ENCODE results near the gene DNMT3A. TPM values are rescaled to one million over a fixed set of nuclear protein-coding genes. Genes with fewer than 3 reads are reported as not detected.

The DNMT3A gene
- total RNA-seq, 4 donors from 2014 or later = 16.1 to 33.7 (median 21.0) TPM

- H3K36me3 ChIP-seq = no peaks in the 10 kb centered on the region
- DNase-seq = no peak
- H3K4me1 ChIP-seq = peaks cover 13 to 32% (median 18%) of the 10 kb centered on the region in 4 donors
- 87% methylated on average over 7 of the region's 7 CpGs; no CpG with 5 or more reads in 1 of the 2 donors for WGBS, 2 donors (ENCODE audit: low coverage in 1 of 2)
- in situ Hi-C loops (cut with MboI; ENCODE audit: low pct_ligation_motif_present in 1 of 4, low pct_unique_long_range_greater_than_20kb in 1 of 4, low sequenced_read_pairs in 3 of 4) = no loop called here
- H3K4me3 ChIP-seq = no peak overlapping the region
- no peaks in the 10 kb centered on the region for H3K27me3 ChIP-seq
- TF ChIP-seq CTCF (IDR thresholded peaks at IDR 0.05) (no peak), POLR2AphosphoS5 (IDR thresholded peaks at IDR 0.05) (no peak), EP300 (IDR thresholded peaks at IDR 0.05; ENCODE audit: low read depth) (no peak), POLR2A (IDR thresholded peaks at IDR 0.05) (no peak)
- intact Hi-C loops (cut with DNase I; ENCODE audit: low total_unique reads) = loop anchor here (10.0 kb wide), 1 partner anchor 1459 kb away; no protein-coding TSS in a partner anchor
- H3K27ac ChIP-seq = peak overlapping the region; percentile 81 to 85 (median 84)
- no peaks in the 10 kb centered on the region for H3K9me3 ChIP-seq
Measured at GRCh38 chr2:25295621-25296020, 46.1 kb downstream of the DNMT3A start.

GRCh38 chr2:25294573-25295462 is 46.9 kb downstream of the DNMT3A start:
- intact Hi-C loops (cut with DNase I; ENCODE audit: low total_unique reads) = loop anchor here (10.0 kb wide), 1 partner anchor 1460 kb away; no protein-coding TSS in a partner anchor
- Histone ChIP-seq H3K4me1 (peaks cover 13 to 32% (median 18%) of the 10 kb centered on the region in 4 donors), H3K27ac (peak overlapping the region; percentile 81 to 85 (median 84)), H3K36me3 (no peaks in the 10 kb centered on the region), H3K4me3 (peak overlapping the region in 1 of 4 donors; percentile 12), H3K9me3 (no peaks in the 10 kb centered on the region), H3K27me3 (no peaks in the 10 kb centered on the region)
- TF ChIP-seq POLR2A (IDR thresholded peaks at IDR 0.05) (peak; percentile 39), EP300 (IDR thresholded peaks at IDR 0.05; ENCODE audit: low read depth) (no peak), POLR2AphosphoS5 (IDR thresholded peaks at IDR 0.05) (peak in 2 of 3 donors; percentile 34 to 43), CTCF (IDR thresholded peaks at IDR 0.05) (no peak)
- 37 to 60% methylated on average over 2 to 16 of the region's 16 CpGs for WGBS, 2 donors (ENCODE audit: low coverage in 1 of 2)
- in situ Hi-C loops (cut with MboI; ENCODE audit: low pct_ligation_motif_present in 1 of 4, low pct_unique_long_range_greater_than_20kb in 1 of 4, low sequenced_read_pairs in 3 of 4) = no loop called here
- DNase-seq = peak; percentile 80

- Histone ChIP-seq H3K36me3 (no peaks in the 10 kb centered on the region), H3K9me3 (no peaks in the 10 kb centered on the region), H3K27ac (peak overlapping the region; percentile 81 to 85 (median 84)), H3K4me1 (peaks cover 13 to 32% (median 18%) of the 10 kb centered on the region in 4 donors), H3K27me3 (no peaks in the 10 kb centered on the region), H3K4me3 (no peak overlapping the region)
- intact Hi-C loops (cut with DNase I; ENCODE audit: low total_unique reads) = loop anchor here (10.0 kb wide), 1 partner anchor 1461 kb away; no protein-coding TSS in a partner anchor
- in situ Hi-C loops (cut with MboI; ENCODE audit: low pct_ligation_motif_present in 1 of 4, low pct_unique_long_range_greater_than_20kb in 1 of 4, low sequenced_read_pairs in 3 of 4) = no loop called here
- DNase-seq = no peak
- no peak for TF ChIP-seq POLR2A (IDR thresholded peaks at IDR 0.05)
- WGBS, 2 donors (ENCODE audit: low coverage in 1 of 2) = 80% methylated on average over 13 of the region's 13 CpGs; no CpG with 5 or more reads in 1 of the 2 donors
Measured at GRCh38 chr2:25293958-25294562, 47.7 kb downstream of the DNMT3A start.

GRCh38 chr2:25293145-25293544 is 48.6 kb downstream of the DNMT3A start:
- TF ChIP-seq POLR2A (IDR thresholded peaks at IDR 0.05) (no peak), POLR2AphosphoS5 (IDR thresholded peaks at IDR 0.05) (no peak), EP300 (IDR thresholded peaks at IDR 0.05; ENCODE audit: low read depth) (no peak), CTCF (IDR thresholded peaks at IDR 0.05) (no peak)
- H3K27me3 ChIP-seq = no peaks in the 10 kb centered on the region
- no peak overlapping the region for H3K4me3 ChIP-seq
- H3K36me3 ChIP-seq = no peaks in the 10 kb centered on the region
- DNase-seq = no peak
- intact Hi-C loops (cut with DNase I; ENCODE audit: low total_unique reads) = loop anchor here (10.0 kb wide), 1 partner anchor 1462 kb away; no protein-coding TSS in a partner anchor
- peaks cover 13 to 32% (median 18%) of the 10 kb centered on the region in 4 donors for H3K4me1 ChIP-seq
- WGBS, 2 donors (ENCODE audit: low coverage in 1 of 2) = 82% methylated on average over 7 of the region's 7 CpGs; no CpG with 5 or more reads in 1 of the 2 donors
- no peaks in the 10 kb centered on the region for H3K9me3 ChIP-seq
- in situ Hi-C loops (cut with MboI; ENCODE audit: low pct_ligation_motif_present in 1 of 4, low pct_unique_long_range_greater_than_20kb in 1 of 4, low sequenced_read_pairs in 3 of 4) = no loop called here
- no peak overlapping the region for H3K27ac ChIP-seq
